ENCODE results near the gene TTC28.

The TTC28 gene

DNA sequence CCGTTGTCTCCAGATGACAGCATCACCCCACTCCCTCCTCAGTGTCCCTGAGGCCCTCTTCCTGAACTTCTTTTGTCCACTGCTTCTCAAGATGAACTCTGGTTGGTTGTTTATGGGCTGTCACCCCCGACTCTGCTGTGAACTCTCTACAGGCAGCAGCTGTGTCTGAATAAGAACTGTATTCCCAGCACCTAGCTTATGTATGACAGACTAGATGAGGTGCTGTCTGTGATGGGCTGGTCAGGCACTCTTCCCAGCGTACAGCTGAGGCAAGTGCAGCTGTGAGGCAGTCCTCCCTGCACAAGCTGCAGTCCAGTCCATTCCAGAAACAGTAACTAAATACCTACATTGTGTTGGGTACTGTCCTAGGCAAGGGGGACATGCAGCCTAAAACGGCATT is 649.2 kb downstream of the TTC28 start:
- peaks cover 61% of the 10 kb centered on the region; the same call in 1 of the 2 replicates for H3K36me3 ChIP-seq (ENCODE audit: insufficient read depth, low read length)
- H3K4me2 ChIP-seq (ENCODE audit: low read depth, low read length, poor library complexity, severe bottlenecking): no peak overlapping the region
- H4K20me1 ChIP-seq (ENCODE audit: insufficient read depth, low read length, poor library complexity, severe bottlenecking): no peaks in the 10 kb centered on the region
- no peak overlapping the region for H2AFZ ChIP-seq (ENCODE audit: low read length)
- H3K9ac ChIP-seq (ENCODE audit: low read depth, low read length, poor library complexity, severe bottlenecking): no peak overlapping the region
- no peaks in the 10 kb centered on the region for H3K9me3 ChIP-seq (ENCODE audit: insufficient read depth, low read depth, low read length)
- H3K4me1 ChIP-seq (ENCODE audit: insufficient read depth, low read length, poor library complexity, severe bottlenecking): peaks cover 44% of the 10 kb centered on the region
- H3F3A ChIP-seq (ENCODE audit: low read depth): peaks cover 13% of the 10 kb centered on the region
- H3K4me3 ChIP-seq (ENCODE audit: low read length, poor library complexity, severe bottlenecking): no peak overlapping the region
- H3K79me2 ChIP-seq (ENCODE audit: insufficient read depth, low read length): peaks cover 46% of the 10 kb centered on the region
- H3K9me2 ChIP-seq (replicated peaks; ENCODE audit: low read depth, low read length): no peaks in the 10 kb centered on the region
- TF ChIP-seq, protein P1, sequence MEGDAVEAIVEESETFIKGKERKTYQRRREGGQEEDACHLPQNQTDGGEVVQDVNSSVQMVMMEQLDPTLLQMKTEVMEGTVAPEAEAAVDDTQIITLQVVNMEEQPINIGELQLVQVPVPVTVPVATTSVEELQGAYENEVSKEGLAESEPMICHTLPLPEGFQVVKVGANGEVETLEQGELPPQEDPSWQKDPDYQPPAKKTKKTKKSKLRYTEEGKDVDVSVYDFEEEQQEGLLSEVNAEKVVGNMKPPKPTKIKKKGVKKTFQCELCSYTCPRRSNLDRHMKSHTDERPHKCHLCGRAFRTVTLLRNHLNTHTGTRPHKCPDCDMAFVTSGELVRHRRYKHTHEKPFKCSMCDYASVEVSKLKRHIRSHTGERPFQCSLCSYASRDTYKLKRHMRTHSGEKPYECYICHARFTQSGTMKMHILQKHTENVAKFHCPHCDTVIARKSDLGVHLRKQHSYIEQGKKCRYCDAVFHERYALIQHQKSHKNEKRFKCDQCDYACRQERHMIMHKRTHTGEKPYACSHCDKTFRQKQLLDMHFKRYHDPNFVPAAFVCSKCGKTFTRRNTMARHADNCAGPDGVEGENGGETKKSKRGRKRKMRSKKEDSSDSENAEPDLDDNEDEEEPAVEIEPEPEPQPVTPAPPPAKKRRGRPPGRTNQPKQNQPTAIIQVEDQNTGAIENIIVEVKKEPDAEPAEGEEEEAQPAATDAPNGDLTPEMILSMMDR (conservative IDR thresholded peaks at IDR 0.05; ENCODE audit: low read length): no peak
- H3K27me3 ChIP-seq (ENCODE audit: insufficient read depth, low read length, poor library complexity, severe bottlenecking): no peaks in the 10 kb centered on the region

DNA sequence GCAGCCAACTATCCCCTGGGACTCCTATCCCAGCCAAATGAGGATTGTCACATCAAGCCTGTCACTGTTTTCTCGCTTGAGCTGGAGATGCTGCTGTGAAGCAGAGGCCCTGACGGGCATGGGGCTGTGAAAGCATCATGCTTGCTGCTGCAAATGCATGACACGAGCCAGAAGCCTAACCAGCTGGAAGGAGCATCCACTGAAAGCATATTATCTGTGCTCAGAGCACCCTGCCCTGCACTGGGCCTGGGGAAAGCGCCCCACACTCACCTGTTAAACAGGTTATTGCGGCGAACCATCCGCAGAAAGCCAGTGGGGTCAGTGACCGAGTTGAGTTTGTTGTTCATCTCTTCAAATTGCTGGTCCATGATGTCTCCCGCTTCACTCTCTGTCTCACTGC is 649.7 kb downstream of the TTC28 start:
- no peaks in the 10 kb centered on the region for H3K27me3 ChIP-seq (ENCODE audit: insufficient read depth, low read length, poor library complexity, severe bottlenecking)
- H3K36me3 ChIP-seq (ENCODE audit: insufficient read depth, low read length): peaks cover 66% of the 10 kb centered on the region; the same call in 1 of the 2 replicates
- TF ChIP-seq, protein P1 (conservative IDR thresholded peaks at IDR 0.05; ENCODE audit: low read length): no peak
- no peak for TF ChIP-seq EZH2phosphoT487 (IDR thresholded peaks at IDR 0.05; ENCODE audit: borderline replicate concordance)
- H3K4me1 ChIP-seq (ENCODE audit: insufficient read depth, low read length, poor library complexity, severe bottlenecking): peaks cover 40% of the 10 kb centered on the region
- no peak overlapping the region for H2AFZ ChIP-seq (ENCODE audit: low read length)
- H3F3A ChIP-seq (ENCODE audit: low read depth): peaks cover 11% of the 10 kb centered on the region; the same call in 1 of the 2 replicates
- H3K9me2 ChIP-seq (replicated peaks; ENCODE audit: low read depth, low read length): no peaks in the 10 kb centered on the region
- peaks cover 46% of the 10 kb centered on the region for H3K79me2 ChIP-seq (ENCODE audit: insufficient read depth, low read length)
- no peaks in the 10 kb centered on the region for H3K9me3 ChIP-seq (ENCODE audit: insufficient read depth, low read depth, low read length)
- H3K9ac ChIP-seq (ENCODE audit: low read depth, low read length, poor library complexity, severe bottlenecking): no peak overlapping the region
- no peaks in the 10 kb centered on the region for H4K20me1 ChIP-seq (ENCODE audit: insufficient read depth, low read length, poor library complexity, severe bottlenecking)
- no peak overlapping the region for H3K4me3 ChIP-seq (ENCODE audit: low read length, poor library complexity, severe bottlenecking)
- H3K4me2 ChIP-seq (ENCODE audit: low read depth, low read length, poor library complexity, severe bottlenecking): no peak overlapping the region

DNA sequence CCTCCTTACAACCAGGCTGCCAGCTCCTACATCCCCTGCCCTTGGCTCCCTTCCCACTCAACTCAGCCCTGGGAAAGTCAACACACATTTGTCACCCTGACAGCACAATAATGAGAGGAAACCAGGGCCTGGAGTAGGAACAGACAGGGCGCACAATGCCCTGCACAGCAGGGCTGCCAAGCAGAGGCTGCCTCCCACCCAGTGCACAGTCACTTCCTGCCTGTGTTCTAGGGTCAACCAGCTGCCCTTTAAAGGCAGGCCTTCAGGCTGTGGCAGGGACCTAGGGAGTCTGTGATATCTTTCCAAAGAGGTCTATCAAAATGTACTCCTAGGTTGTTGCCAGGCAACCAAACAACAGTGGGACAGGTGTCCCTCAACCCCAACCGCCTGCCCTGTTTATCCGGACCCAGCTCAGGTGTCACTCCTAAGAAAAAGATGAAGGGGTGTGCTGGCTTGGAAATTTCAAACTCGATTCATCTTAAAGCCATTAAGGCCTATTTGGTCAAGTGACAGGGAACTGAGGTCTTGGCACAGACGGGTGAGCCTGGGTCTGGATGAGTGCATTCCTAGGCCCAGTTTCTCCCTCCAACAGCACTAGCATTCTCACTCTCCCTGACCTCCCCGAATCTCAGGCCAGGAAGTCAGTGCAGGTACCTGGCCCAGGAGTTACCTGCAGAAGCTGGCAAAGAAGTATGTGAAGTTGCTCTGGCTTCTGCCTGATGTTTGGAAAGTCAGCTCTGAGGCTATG is 650.3 kb downstream of the TTC28 start:
- peaks cover 34% of the 10 kb centered on the region for H3K4me1 ChIP-seq (ENCODE audit: insufficient read depth, low read length, poor library complexity, severe bottlenecking)
- H3K27me3 ChIP-seq (ENCODE audit: insufficient read depth, low read length, poor library complexity, severe bottlenecking): no peaks in the 10 kb centered on the region
- H3K36me3 ChIP-seq (ENCODE audit: insufficient read depth, low read length): peaks cover 72% of the 10 kb centered on the region; the same call in 1 of the 2 replicates
- no peaks in the 10 kb centered on the region for H3K9me2 ChIP-seq (replicated peaks; ENCODE audit: low read depth, low read length)
- no peaks in the 10 kb centered on the region for H3K9me3 ChIP-seq (ENCODE audit: insufficient read depth, low read depth, low read length)
- H3K4me3 ChIP-seq (ENCODE audit: low read length, poor library complexity, severe bottlenecking): no peak overlapping the region
- H3K4me2 ChIP-seq (ENCODE audit: low read depth, low read length, poor library complexity, severe bottlenecking): peak overlapping the region; percentile 33
- TF ChIP-seq EZH2phosphoT487 (IDR thresholded peaks at IDR 0.05; ENCODE audit: borderline replicate concordance): no peak
- TF ChIP-seq, protein P1 (conservative IDR thresholded peaks at IDR 0.05; ENCODE audit: low read length): no peak
- H2AFZ ChIP-seq (ENCODE audit: low read length): no peak overlapping the region
- H3F3A ChIP-seq (ENCODE audit: low read depth): peaks cover 5% of the 10 kb centered on the region; the same call in 1 of the 2 replicates
- H4K20me1 ChIP-seq (ENCODE audit: insufficient read depth, low read length, poor library complexity, severe bottlenecking): no peaks in the 10 kb centered on the region
- no peak overlapping the region for H3K9ac ChIP-seq (ENCODE audit: low read depth, low read length, poor library complexity, severe bottlenecking)
- H3K79me2 ChIP-seq (ENCODE audit: insufficient read depth, low read length): peaks cover 45% of the 10 kb centered on the region

All from Loucy (cell line).